Keratinocyte (primary cell): ENCODE data around the gene FCRLB. TPM values are rescaled to one million over a fixed set of nuclear protein-coding genes. Genes with fewer than 3 reads are reported as not detected.
"Not testable (repeated sequence)": the region's sequence is repeated elsewhere in the genome, so short reads cannot be mapped to it uniquely, and the experiment has no call there.

Source experiments
- DNase-seq: peaks from one replicate; pipeline ENCODE4 v3.0.0-alpha.2; 2011; ENCODE audit warnings: low read depth, missing footprints, low spot score
- FAIRE-seq: peaks from 2 replicates; lab custom pipeline; 2011; peaks lifted over from hg19 to GRCh38; lab: Jason Lieb, UNC
- H2AFZ ChIP-seq: 2 replicates; pipeline ENCODE4 v1.6.0; 2012; ENCODE audit warnings: low read length, control low read depth, inconsistent platforms; ENCODE audit not compliant: control insufficient read depth
- H3K27ac ChIP-seq: 2 replicates; pipeline ENCODE4 v1.5.1; 2011; ENCODE audit warnings: low read length; ENCODE audit not compliant: control insufficient read depth, insufficient read depth
- H3K27me3 ChIP-seq: 3 replicates; pipeline ENCODE4 v1.6.0; 2011; ENCODE audit warnings: low read length; ENCODE audit not compliant: control insufficient read depth, insufficient read depth; ENCODE audit errors: extremely low read depth
- H3K36me3 ChIP-seq, 2 experiments: 2 replicates in 1 of 2; 3 replicates in 1 of 2; pipeline ENCODE4 v1.5.1; 2011; ENCODE audit warnings: low read length in 2 of 2, mild to moderate bottlenecking in 1 of 2; ENCODE audit not compliant: control insufficient read depth in 2 of 2, insufficient read depth in 2 of 2; ENCODE audit errors: extremely low read depth in 1 of 2
- H3K4me1 ChIP-seq: 3 replicates; pipeline ENCODE4 v1.5.1; 2011; ENCODE audit warnings: low read length; ENCODE audit not compliant: control insufficient read depth, insufficient read depth; ENCODE audit errors: extremely low read depth
- H3K4me2 ChIP-seq: 3 replicates; pipeline ENCODE4 v1.6.0; 2011; ENCODE audit warnings: low read depth, low read length; ENCODE audit not compliant: control insufficient read depth, insufficient read depth; ENCODE audit errors: extremely low read depth
- H3K4me3 ChIP-seq, 3 experiments: fragments of 200-600 bp in 1 of 3; sonication (generic) in 1 of 3; 2 replicates in 2 of 3; 3 replicates in 1 of 3; pipeline ENCODE4 v1.5.1; 2011 to 2016; ENCODE audit warnings: low read length in 3 of 3, mild to moderate bottlenecking in 3 of 3, control low read depth in 2 of 3, inconsistent platforms in 1 of 3, low read depth in 1 of 3, mixed read lengths in 1 of 3, mixed run types in 1 of 3, moderate library complexity in 1 of 3; ENCODE audit not compliant: control insufficient read depth in 2 of 3, insufficient read depth in 2 of 3; ENCODE audit errors: extremely low read depth in 1 of 3
- H3K79me2 ChIP-seq: 2 replicates; pipeline ENCODE4 v1.6.0; 2012; ENCODE audit warnings: low read length; ENCODE audit not compliant: control insufficient read depth, insufficient read depth
- H3K9ac ChIP-seq: 3 replicates; pipeline ENCODE4 v1.6.0; 2011; ENCODE audit warnings: low read length; ENCODE audit not compliant: control insufficient read depth, insufficient read depth; ENCODE audit errors: extremely low read depth
- H3K9me1 ChIP-seq: 3 replicates; pipeline ENCODE4 v1.6.0; 2011; ENCODE audit warnings: low read length; ENCODE audit not compliant: control insufficient read depth, insufficient read depth; ENCODE audit errors: extremely low read depth
- H3K9me3 ChIP-seq: 2 replicates; pipeline ENCODE4 v1.5.1; 2012; ENCODE audit warnings: low read depth, low read length; ENCODE audit not compliant: control insufficient read depth
- H4K20me1 ChIP-seq: 3 replicates; pipeline ENCODE4 v1.6.0; 2011; ENCODE audit warnings: low read length; ENCODE audit not compliant: control insufficient read depth, insufficient read depth; ENCODE audit errors: extremely low read depth
- CTCF ChIP-seq, 3 experiments: IDR thresholded peaks in 1 of 3; conservative IDR thresholded peaks in 1 of 3; optimal IDR thresholded peaks in 1 of 3; 2 replicates in 2 of 3; 3 replicates in 1 of 3; pipeline versions ENCODE3 to v1.5.1; 2011; ENCODE audit warnings: low read length in 3 of 3, mild to moderate bottlenecking in 3 of 3, moderate library complexity in 2 of 3, control low read depth in 1 of 3, inconsistent platforms in 1 of 3; ENCODE audit not compliant: insufficient read depth in 2 of 3; ENCODE audit errors: extremely low read depth in 1 of 3
- EZH2 ChIP-seq: IDR thresholded peaks from one replicate; pipeline ENCODE4 v1.6.1; 2012; ENCODE audit warnings: inconsistent platforms, mild to moderate bottlenecking, low read length, moderate library complexity
- dilution Hi-C: fragments of 300-500 bp; cut with MboI; formaldehyde crosslinking; loops from one replicate; pipeline ENCODE4 v1.7.0; 2020; ENCODE audit warnings: low sequenced_read_pairs; ENCODE audit not compliant: extremely low pct_ligation_motif_present
- polyA plus RNA-seq, 5 experiments: library from polyadenylated mRNA; depleted of rRNA in 3 of 5; stranded (reverse) in 3 of 5; stranded (forward) in 1 of 5; unstranded in 1 of 5; fragments of >200 nt; gene quantifications; 1 replicate in 1 of 5; 2 replicates in 3 of 5; 3 replicates in 1 of 5; pipeline versions ENCODE4 v1.2.1 to v1.2.3, GENCODE V29; 2011 to 2012; ENCODE audit warnings: missing spikeins in 2 of 5, low read depth in 1 of 5, low replicate concordance in 1 of 5

Gene FCRLB
- polyA plus RNA-seq, 1 donor (not counting 4 experiments of a cell fraction or from before 2014, with no cell fraction given): 0.52 TPM

DNA sequence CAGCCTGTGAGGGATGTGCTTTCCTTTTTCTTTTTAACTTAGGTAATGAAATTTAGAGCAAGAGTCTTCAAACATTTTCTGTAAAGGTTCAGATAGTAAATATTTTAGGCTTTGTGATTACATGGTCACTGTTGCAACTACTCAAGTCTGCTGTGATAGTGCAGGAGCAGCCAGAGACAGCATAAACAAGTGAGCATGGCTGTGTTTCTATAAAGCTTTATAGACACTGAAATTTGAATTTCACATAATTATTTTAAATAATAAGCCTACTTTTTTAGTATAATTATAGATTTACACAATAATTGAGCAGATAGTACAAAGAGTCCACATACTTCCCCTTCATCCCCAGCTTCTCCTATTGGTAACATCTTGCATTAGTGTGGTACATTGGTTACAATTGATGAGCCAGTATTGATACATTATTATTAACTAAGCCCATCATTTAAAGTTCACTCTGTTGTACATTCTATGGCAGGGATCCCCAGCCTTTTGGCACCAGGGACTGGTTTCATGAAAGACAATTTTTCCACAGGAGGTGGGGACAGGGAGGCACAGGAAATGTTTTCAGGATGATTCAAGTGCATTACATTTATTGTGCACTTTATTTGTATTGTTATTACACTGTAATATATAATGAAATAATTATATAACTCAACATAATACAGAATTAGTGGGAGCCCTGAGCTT is 47.8 kb downstream of the FCRLB start:
- no peak overlapping the region for H2AFZ ChIP-seq
- no peaks in the 10 kb centered on the region for H3K9me1 ChIP-seq
- peak overlapping the region; percentile 27 for H3K4me2 ChIP-seq
- no peak for TF ChIP-seq EZH2
- no peaks in the 10 kb centered on the region for H3K27me3 ChIP-seq
- dilution Hi-C loops: no loop called here
- H3K9ac ChIP-seq: no peak overlapping the region
- no peak overlapping the region for H3K4me3 ChIP-seq
- no peaks in the 10 kb centered on the region for H3K36me3 ChIP-seq
- no peak overlapping the region for H3K27ac ChIP-seq
- no peak for FAIRE-seq
- no peak for DNase-seq
- H3K4me1 ChIP-seq: peaks cover 15% of the 10 kb centered on the region
- no peaks in the 10 kb centered on the region for H3K9me3 ChIP-seq
- H3K79me2 ChIP-seq: peaks cover 59% of the 10 kb centered on the region
- no peaks in the 10 kb centered on the region for H4K20me1 ChIP-seq

DNA sequence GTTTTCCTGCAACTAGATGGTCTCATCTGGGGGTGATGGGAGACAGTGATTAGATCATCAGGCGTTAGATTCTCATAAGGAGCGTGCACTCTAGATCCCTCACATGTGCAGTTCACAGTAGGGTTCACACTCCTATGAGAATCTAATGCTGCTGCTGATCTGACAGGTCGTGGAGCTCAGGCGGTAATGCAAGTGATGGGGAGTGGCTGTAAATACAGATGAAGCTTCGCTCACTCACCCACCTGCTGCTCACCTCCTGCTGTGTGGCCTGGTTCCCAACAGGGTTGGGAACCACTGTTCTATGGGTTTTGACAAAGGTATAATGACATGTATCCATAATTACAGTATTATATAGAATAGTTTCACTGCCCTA is 48.3 kb downstream of the FCRLB start:
- H3K27me3 ChIP-seq, DNase-seq, H3K9me3 ChIP-seq, FAIRE-seq, H4K20me1 ChIP-seq, H3K9ac ChIP-seq, H3K4me3 ChIP-seq, H2AFZ ChIP-seq, H3K9me1 ChIP-seq, dilution Hi-C loops, H3K27ac ChIP-seq, H3K4me2 ChIP-seq, H3K36me3 ChIP-seq: not testable (repeated sequence)
- Histone ChIP-seq H3K79me2 (peaks cover 62% of the 10 kb centered on the region), H3K4me1 (peaks cover 15% of the 10 kb centered on the region)

- no peaks in the 10 kb centered on the region for H3K36me3 ChIP-seq
- TF ChIP-seq CTCF (optimal IDR thresholded peaks at IDR 0.05 in 1 of 3, IDR thresholded peaks at IDR 0.05 in 1 of 3, conservative IDR thresholded peaks at IDR 0.05 in 1 of 3; ENCODE audit: extremely low read depth in 1 of 3, insufficient read depth in 2 of 3, low read length in 3 of 3) (no peak), EZH2 (no peak)
- no peak overlapping the region for H2AFZ ChIP-seq
- peaks cover 15% of the 10 kb centered on the region for H3K4me1 ChIP-seq
- no peaks in the 10 kb centered on the region for H3K27me3 ChIP-seq
- FAIRE-seq (no peak), DNase-seq (no peak)
- dilution Hi-C loops: no loop called here
- no peaks in the 10 kb centered on the region for H3K9me3 ChIP-seq
- H3K4me3 ChIP-seq: no peak overlapping the region
- peaks cover 67% of the 10 kb centered on the region for H3K79me2 ChIP-seq
- no peaks in the 10 kb centered on the region for H4K20me1 ChIP-seq
- H3K9me1 ChIP-seq: no peaks in the 10 kb centered on the region
- H3K27ac ChIP-seq: no peak overlapping the region
- H3K4me2 ChIP-seq: no peak overlapping the region
- H3K9ac ChIP-seq: no peak overlapping the region
Observed at GRCh38 chr1:161770250-161770649, 48.9 kb downstream of the FCRLB start.
